Measurements from ENCODE around the gene RAMP3.

Gene RAMP3

DNA sequence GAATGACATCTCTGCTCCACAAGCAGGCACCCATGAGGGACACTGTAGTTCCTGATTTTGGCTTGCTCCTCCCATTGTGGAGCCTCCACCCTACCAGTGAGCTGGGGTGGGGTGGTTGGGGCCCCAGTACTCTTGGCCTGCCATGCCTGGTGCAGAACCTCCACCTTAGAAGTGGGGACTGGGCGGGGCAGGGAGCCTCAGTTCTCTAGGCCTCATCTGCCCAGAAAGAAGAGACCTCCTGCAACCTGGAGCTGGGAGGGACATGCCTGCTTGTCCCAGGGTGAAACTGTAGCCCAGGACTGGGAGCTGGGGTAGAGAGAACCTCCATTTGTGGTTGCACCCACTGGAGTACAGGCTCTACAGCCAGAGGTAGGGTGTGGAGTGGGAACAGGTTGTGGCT, 14.4 kb downstream of the RAMP3 start:
- no peak for DNase-seq (ENCODE audit: low read depth)
- TF ChIP-seq, protein P1, sequence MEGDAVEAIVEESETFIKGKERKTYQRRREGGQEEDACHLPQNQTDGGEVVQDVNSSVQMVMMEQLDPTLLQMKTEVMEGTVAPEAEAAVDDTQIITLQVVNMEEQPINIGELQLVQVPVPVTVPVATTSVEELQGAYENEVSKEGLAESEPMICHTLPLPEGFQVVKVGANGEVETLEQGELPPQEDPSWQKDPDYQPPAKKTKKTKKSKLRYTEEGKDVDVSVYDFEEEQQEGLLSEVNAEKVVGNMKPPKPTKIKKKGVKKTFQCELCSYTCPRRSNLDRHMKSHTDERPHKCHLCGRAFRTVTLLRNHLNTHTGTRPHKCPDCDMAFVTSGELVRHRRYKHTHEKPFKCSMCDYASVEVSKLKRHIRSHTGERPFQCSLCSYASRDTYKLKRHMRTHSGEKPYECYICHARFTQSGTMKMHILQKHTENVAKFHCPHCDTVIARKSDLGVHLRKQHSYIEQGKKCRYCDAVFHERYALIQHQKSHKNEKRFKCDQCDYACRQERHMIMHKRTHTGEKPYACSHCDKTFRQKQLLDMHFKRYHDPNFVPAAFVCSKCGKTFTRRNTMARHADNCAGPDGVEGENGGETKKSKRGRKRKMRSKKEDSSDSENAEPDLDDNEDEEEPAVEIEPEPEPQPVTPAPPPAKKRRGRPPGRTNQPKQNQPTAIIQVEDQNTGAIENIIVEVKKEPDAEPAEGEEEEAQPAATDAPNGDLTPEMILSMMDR (IDR thresholded peaks at IDR 0.05; ENCODE audit: insufficient read depth, low read depth, low read length, missing control alignments): no peak
- no peak overlapping the region for H3K4me3 ChIP-seq (ENCODE audit: low read length)

DNA sequence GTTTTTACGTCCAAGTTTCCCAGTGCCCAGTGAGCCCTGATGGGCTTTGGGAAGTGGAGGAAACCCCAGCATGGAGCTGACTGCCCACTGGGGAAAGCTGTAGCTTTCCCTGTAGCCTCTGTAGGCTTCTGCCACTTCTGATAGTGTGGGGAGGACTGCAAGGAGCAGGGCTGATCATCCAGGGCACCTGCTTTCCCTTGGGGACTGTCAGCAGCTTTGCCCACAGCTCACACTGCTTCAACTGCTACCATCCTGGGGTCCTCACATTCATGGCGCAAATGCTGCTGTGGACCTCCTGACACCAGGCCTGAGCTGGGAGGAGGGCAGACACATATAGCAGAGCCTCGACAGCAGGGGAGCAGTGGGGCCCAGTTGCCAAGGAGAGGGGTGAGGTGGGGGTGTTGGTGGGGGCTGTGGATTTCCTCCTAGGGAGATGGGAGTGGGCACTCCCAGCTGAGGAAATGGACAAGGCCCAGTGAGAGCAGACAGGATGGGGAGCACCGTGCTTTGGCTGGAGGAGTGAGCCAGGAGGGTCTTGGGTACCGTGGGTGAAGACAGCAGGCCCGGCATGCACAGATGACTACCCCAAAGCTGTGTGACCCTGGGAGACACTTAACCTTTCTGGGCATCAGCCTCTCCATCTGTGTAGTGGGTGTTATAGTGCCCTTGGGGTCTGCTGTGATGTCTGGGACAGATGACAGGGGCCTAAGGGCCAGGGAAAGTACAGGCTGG, 16.2 kb downstream of the RAMP3 start:
- TF ChIP-seq, protein P1 (IDR thresholded peaks at IDR 0.05; ENCODE audit: insufficient read depth, low read depth, low read length, missing control alignments): no peak
- no peak for DNase-seq (ENCODE audit: low read depth)
- no peak overlapping the region for H3K4me3 ChIP-seq (ENCODE audit: low read length)

DNA sequence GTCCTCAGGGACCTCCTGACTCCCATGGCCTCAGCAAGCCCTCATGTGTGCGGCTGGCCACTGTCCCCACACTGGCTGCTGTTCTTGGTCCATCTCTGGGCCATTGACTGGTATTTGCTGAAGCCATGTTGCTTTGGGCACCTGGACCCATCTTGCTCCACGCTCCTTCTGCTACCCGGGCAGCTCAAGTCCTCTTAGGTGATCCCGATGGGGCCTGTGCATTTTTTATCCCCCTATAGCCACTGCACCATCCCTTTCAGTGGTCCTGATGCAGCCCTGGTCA, 16.7 kb downstream of the RAMP3 start:
- DNase-seq (ENCODE audit: low read depth): no peak
- no peak overlapping the region for H3K4me3 ChIP-seq (ENCODE audit: low read length)
- TF ChIP-seq, protein P1 (IDR thresholded peaks at IDR 0.05; ENCODE audit: insufficient read depth, low read depth, low read length, missing control alignments): no peak

DNA sequence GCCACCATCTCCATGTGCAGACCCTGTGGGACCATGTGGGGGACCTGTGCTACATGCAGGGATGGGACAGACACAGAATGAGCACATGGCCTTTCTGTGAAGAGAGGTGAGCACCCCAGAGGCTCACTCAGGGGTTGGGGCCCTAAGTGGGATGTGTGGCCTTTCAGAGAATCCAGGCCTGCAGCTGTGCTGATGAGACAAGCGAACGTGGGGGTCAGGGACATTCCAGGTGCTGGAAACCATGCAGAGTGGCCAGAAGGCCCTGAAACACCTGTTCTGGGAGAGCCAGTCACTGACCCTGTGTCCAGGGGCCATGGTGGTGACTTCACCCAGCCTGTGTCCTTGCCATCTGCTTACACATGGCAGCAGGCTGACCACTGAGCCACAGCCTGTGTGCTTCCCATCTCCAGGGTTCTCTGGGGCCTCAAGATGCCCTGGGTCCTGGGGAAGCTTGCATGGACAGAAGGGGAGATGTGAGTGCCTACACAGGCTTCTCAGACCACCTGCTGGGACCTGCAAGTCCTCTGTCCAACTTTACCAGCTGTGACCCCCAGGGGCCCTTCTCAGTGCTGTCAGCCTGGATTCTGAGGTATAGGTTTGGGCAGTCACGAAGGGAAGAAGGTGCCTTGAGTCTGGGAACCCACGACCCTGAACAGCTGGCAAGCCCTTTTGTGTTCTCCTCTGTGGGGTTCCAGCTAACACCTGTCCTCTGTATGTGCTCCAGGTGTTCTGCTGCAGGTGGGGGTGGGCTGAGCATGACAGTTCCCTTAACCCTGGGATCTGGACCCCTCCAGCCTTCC, 17.6 kb downstream of the RAMP3 start:
- TF ChIP-seq, protein P1 (IDR thresholded peaks at IDR 0.05; ENCODE audit: insufficient read depth, low read depth, low read length, missing control alignments): no peak
- DNase-seq (ENCODE audit: low read depth): no peak
- H3K4me3 ChIP-seq (ENCODE audit: low read length): no peak overlapping the region

DNA sequence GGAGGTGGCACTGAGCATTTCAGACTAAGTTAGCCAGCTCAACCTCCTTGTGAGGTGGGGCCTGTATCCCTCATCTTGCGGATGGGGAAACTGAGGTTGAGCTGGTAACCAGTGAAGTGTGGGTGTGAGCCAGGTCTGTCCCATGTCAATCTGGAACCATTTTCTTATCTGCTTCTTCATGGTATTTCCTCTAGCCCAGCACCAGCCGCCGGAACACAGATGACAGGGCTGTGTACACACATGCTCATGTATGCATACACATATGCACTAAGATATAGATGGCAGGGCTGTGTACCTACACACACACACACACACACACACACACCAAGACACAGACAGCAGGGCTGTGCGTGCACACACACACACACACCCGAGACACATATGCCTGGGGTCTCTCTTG, 18.5 kb downstream of the RAMP3 start:
- H3K4me3 ChIP-seq (ENCODE audit: low read length): no peak overlapping the region
- no peak for DNase-seq (ENCODE audit: low read depth)
- TF ChIP-seq, protein P1 (IDR thresholded peaks at IDR 0.05; ENCODE audit: insufficient read depth, low read depth, low read length, missing control alignments): no peak

DNA sequence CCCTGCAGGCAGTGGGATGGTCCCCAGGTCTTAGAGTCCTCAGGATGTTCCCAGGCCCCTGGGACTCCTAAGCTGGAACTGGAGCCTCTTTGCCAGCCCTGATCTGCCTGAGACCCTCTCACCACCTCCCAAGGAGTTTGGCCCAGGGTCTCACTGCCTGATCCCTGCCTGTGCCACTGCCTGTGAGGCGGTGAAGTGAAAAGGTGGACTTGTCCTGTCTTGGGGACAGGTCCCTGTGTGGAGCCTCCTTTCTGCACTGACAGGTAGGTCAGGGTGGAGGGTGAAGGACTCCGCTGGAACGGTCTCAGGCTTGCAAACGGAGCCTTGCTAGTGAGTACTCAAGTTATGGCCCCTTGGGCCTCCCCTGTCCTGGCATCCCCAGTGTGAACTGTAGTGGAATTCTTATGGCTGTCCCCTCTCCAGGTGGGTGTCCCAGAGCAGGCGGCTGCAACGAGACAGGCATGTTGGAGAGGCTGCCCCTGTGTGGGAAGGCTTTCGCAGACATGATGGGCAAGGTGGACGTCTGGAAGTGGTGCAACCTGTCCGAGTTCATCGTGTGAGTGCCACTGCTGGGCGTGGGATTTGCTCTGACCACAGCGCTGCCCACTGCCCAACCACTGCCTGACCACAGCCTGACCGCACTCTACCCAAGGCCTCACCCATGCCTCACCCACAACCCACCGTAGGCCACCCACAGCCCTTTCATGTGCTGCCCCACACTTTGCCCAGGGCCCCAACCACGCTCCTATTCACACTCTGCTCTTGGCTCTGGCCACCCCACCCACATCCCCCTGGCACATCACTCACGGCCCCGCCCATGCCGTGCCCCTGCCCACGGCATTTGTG, 19.5 kb downstream of the RAMP3 start:
- no peak overlapping the region for H3K4me3 ChIP-seq (ENCODE audit: low read length)
- no peak for DNase-seq (ENCODE audit: low read depth)
- TF ChIP-seq, protein P1 (IDR thresholded peaks at IDR 0.05; ENCODE audit: insufficient read depth, low read depth, low read length, missing control alignments): no peak

All from epithelial cell of esophagus (primary cell).